CD4-positive, alpha-beta T cell (primary cell): ENCODE data around the gene PKP1. TPM values are rescaled to one million over a fixed set of nuclear protein-coding genes. Genes with fewer than 3 reads are reported as not detected.

Source experiments
- ATAC-seq: fragments of 200-7000 bp; cut with Tn5 transposase; one replicate; pipeline ENCODE4 v1.10.0; 2022; ENCODE audit warnings: mild to moderate bottlenecking; ENCODE audit not compliant: poor library complexity
- CTCF ChIA-PET: fragments of 350-600 bp; sonication (Branson Sonifier 250); formaldehyde crosslinking; loops from one replicate; lab custom pipeline; 2021; ENCODE audit warnings: antibody characterized with exemption, inconsistent platforms; lab: Charles Lee
- POLR2A ChIA-PET: fragments of 350-600 bp; sonication (Branson Sonifier 250); formaldehyde crosslinking; loops from one replicate; lab custom pipeline; 2021; ENCODE audit warnings: antibody characterized with exemption, inconsistent platforms; lab: Charles Lee
- DNase-seq, 14 experiments: peaks; one replicate each; pipeline ENCODE4 v3.0.0-alpha.2; 2013 to 2020; ENCODE audit warnings: mixed read lengths in 2 of 14
- H3K27ac ChIP-seq, 2 donors: one replicate each; pipeline versions ENCODE4 v1.5.1 to v1.7.0; 2013; ENCODE audit warnings: low read length in 2 of 2, low read depth in 1 of 2, mild to moderate bottlenecking in 1 of 2
- H3K27me3 ChIP-seq, 2 experiments: 1 replicate in 1 of 2; 2 replicates in 1 of 2; pipeline versions ENCODE4 v1.6.1 to v1.7.0; 2013; ENCODE audit warnings: low read length in 2 of 2, control low read depth in 1 of 2, mild to moderate bottlenecking in 1 of 2, moderate library complexity in 1 of 2; ENCODE audit not compliant: insufficient read depth in 2 of 2, control insufficient read depth in 1 of 2
- H3K36me3 ChIP-seq: one replicate; pipeline ENCODE4 v1.6.1; 2013; ENCODE audit warnings: low read length, control low read depth; ENCODE audit not compliant: insufficient read depth
- H3K4me1 ChIP-seq: one replicate; pipeline ENCODE4 v1.6.1; 2013; ENCODE audit warnings: low read length, control low read depth; ENCODE audit not compliant: insufficient read depth
- H3K4me3 ChIP-seq: one replicate; pipeline ENCODE4 v1.5.1; 2013; ENCODE audit warnings: mild to moderate bottlenecking, low read length, moderate library complexity
- H3K9me3 ChIP-seq, 2 experiments: 1 replicate in 1 of 2; 2 replicates in 1 of 2; pipeline versions ENCODE4 v1.6.1 to v1.7.0; 2013; ENCODE audit warnings: low read length in 2 of 2, mild to moderate bottlenecking in 2 of 2, control low read depth in 1 of 2, moderate library complexity in 1 of 2; ENCODE audit not compliant: control insufficient read depth in 1 of 2, insufficient read depth in 1 of 2
- H3K27ac Mint-ChIP-seq: one replicate; pipeline ENCODE4 v1.8.0; 2020; ENCODE audit warnings: mixed read lengths
- H3K27me3 Mint-ChIP-seq: one replicate; pipeline ENCODE4 v1.8.0; 2021; ENCODE audit warnings: mixed read lengths
- H3K36me3 Mint-ChIP-seq: one replicate; pipeline ENCODE4 v1.8.0; 2021; ENCODE audit warnings: low read depth, mixed read lengths
- H3K4me1 Mint-ChIP-seq: one replicate; pipeline ENCODE4 v1.8.0; 2021; ENCODE audit warnings: low read depth, mixed read lengths
- H3K4me3 Mint-ChIP-seq: one replicate; pipeline ENCODE4 v1.8.0; 2020; ENCODE audit warnings: mild to moderate bottlenecking, mixed read lengths
- H3K9me3 Mint-ChIP-seq: one replicate; pipeline ENCODE4 v1.8.0; 2020; ENCODE audit warnings: mixed read lengths
- intact Hi-C, 2 experiments: fragments of 100-400 bp; cut with DNase I in 1 of 2; cut with micrococcal nuclease in 1 of 2; formaldehyde crosslinking; loops; one replicate each; pipeline versions ENCODE4 v1.15.1 to v1.9.0; 2023 to 2025; cut with DNase I, micrococcal nuclease
- total RNA-seq, 174 experiments: library from RNA in 2 of 174; stranded (reverse) in 2 of 174; gene quantifications; one replicate each; pipeline ENCODE4 v1.2.3 and lab custom pipeline; 2021 to 2026
- TF ChIP-seq, protein P1 (sequence below): fragments of 200-600 bp; IDR thresholded peaks from one replicate; pipeline ENCODE4 v1.8.0; 2022; ENCODE audit warnings: antibody characterized with exemption, mild to moderate bottlenecking

The PKP1 gene
- total RNA-seq, 2 experiments from 2014 or later = not detected

DNA sequence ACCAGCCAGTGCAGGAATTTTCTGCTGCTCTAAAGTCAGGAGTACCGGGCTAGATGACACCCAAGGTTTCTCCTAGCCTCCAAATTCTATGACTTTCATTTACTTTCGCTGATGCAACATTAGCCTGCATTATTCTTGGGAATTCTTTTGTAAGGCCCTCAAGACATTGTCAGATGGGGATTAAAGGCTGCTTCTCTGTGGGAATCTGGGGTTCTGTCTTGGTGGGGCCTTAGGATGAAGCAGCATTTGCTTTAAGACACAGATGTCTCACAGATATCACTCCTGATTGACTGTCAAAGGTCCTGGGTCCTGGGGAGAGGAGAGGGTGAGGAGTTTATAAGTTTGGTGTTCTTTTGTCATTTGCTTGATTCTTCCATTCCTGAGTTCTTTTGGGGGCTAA is 11.6 kb downstream of the PKP1 start:
- Mint-ChIP-seq H3K27me3 (peaks cover 35% of the 10 kb centered on the region), H3K36me3 (no peaks in the 10 kb centered on the region), H3K9me3 (no peaks in the 10 kb centered on the region)

DNA sequence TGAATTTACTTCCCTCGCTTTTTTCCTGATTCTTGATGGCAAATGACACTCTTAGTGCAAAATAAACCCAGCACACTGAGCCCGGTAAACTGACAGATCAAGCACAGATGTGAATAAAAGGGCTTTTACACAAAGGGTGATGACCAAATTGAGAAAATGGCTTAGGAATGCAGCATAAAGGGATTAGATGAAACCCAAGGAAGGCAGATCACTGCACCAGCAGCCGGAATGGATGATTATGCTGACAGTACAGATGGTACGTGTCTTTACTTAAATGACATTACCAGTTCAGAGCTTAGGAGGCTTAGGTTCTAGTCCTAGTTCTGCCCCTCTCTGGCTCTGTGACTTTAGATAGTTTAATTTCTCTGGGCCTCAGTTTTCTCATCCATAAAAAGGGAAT is 12.0 kb downstream of the PKP1 start:
- H3K36me3 ChIP-seq = no peaks in the 10 kb centered on the region
- H3K9me3 Mint-ChIP-seq = no peaks in the 10 kb centered on the region
- H3K4me3 Mint-ChIP-seq = no peak overlapping the region
- H3K27me3 Mint-ChIP-seq = peaks cover 35% of the 10 kb centered on the region
- no peak overlapping the region for H3K27ac ChIP-seq
- H3K4me1 ChIP-seq = no peaks in the 10 kb centered on the region
- no peaks in the 10 kb centered on the region for H3K4me1 Mint-ChIP-seq
- no peaks in the 10 kb centered on the region for H3K36me3 Mint-ChIP-seq
- no peak overlapping the region for H3K27ac Mint-ChIP-seq
- DNase-seq (no peak), ATAC-seq (no peak)
- no peak overlapping the region for H3K4me3 ChIP-seq
- H3K9me3 ChIP-seq = no peaks in the 10 kb centered on the region
- intact Hi-C loops = no loop called here
- peaks cover 5 to 18% of the 10 kb centered on the region in 2 experiments for H3K27me3 ChIP-seq
- TF ChIP-seq, protein P1, sequence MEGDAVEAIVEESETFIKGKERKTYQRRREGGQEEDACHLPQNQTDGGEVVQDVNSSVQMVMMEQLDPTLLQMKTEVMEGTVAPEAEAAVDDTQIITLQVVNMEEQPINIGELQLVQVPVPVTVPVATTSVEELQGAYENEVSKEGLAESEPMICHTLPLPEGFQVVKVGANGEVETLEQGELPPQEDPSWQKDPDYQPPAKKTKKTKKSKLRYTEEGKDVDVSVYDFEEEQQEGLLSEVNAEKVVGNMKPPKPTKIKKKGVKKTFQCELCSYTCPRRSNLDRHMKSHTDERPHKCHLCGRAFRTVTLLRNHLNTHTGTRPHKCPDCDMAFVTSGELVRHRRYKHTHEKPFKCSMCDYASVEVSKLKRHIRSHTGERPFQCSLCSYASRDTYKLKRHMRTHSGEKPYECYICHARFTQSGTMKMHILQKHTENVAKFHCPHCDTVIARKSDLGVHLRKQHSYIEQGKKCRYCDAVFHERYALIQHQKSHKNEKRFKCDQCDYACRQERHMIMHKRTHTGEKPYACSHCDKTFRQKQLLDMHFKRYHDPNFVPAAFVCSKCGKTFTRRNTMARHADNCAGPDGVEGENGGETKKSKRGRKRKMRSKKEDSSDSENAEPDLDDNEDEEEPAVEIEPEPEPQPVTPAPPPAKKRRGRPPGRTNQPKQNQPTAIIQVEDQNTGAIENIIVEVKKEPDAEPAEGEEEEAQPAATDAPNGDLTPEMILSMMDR = no peak
- CTCF ChIA-PET = no interaction called here
- POLR2A ChIA-PET = no interaction called here

More for the DNA sequence above, 11.6 kb downstream of the PKP1 start:
- ChIA-PET CTCF (no interaction called here), POLR2A (no interaction called here)
- ATAC-seq (no peak), DNase-seq (no peak)
- TF ChIP-seq, protein P1 = no peak
- Histone ChIP-seq H3K27me3 (peaks cover 5 to 18% of the 10 kb centered on the region in 2 experiments), H3K27ac (no peak overlapping the region), H3K4me3 (no peak overlapping the region), H3K4me1 (no peaks in the 10 kb centered on the region), H3K9me3 (no peaks in the 10 kb centered on the region), H3K36me3 (no peaks in the 10 kb centered on the region)
- Mint-ChIP-seq H3K27ac (no peak overlapping the region), H3K4me1 (no peaks in the 10 kb centered on the region), H3K4me3 (no peak overlapping the region)
- intact Hi-C loops = no loop called here

DNA sequence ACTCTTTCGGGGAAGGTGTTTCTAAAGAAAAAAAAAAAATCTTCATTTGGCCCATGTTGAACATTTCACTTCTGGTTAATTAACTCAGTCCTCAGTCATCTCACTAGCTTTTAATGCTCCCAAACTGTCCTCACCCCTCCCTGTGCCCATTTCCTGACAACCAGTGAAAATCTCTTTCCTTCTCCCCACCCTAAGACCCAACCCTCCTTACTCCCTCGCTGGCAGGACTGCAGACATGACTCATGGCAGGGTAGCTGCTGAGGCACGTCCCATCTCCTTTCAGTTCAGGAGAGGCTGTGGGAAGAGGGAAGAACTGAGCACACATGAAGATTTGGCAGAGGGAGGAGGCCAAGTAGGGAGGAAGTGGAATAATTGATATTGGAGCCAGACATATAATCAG is 12.6 kb downstream of the PKP1 start:
- H3K27ac Mint-ChIP-seq = no peak overlapping the region
- ATAC-seq (no peak), DNase-seq (no peak)
- peaks cover 7 to 18% of the 10 kb centered on the region in 2 experiments for H3K27me3 ChIP-seq
- H3K27me3 Mint-ChIP-seq = peaks cover 35% of the 10 kb centered on the region
- POLR2A ChIA-PET = no interaction called here
- no peaks in the 10 kb centered on the region for H3K4me1 Mint-ChIP-seq
- CTCF ChIA-PET = no interaction called here
- no peak overlapping the region for H3K27ac ChIP-seq
- H3K9me3 Mint-ChIP-seq = no peaks in the 10 kb centered on the region
- TF ChIP-seq, protein P1 = no peak
- no peak overlapping the region for H3K4me3 Mint-ChIP-seq
- H3K4me1 ChIP-seq = no peaks in the 10 kb centered on the region
- intact Hi-C loops = no loop called here
- no peaks in the 10 kb centered on the region for H3K36me3 Mint-ChIP-seq
- H3K4me3 ChIP-seq = no peak overlapping the region
- H3K9me3 ChIP-seq = no peaks in the 10 kb centered on the region
- H3K36me3 ChIP-seq = no peaks in the 10 kb centered on the region
